K562 (cell line): ENCODE measurements around the gene DEPP1. TPM values are rescaled to one million over a fixed set of nuclear protein-coding genes. Genes with fewer than 3 reads are reported as not detected.

Experiments used
- ATAC-seq: fragments of 200-7000 bp; cut with Tn5 transposase; 3 replicates; pipeline ENCODE4 v1.9.1; 2020; ENCODE audit warnings: moderate library complexity
- BruUV-seq: library from RNA; stranded (reverse); fragments of 400-500 nt; replicated peaks from 2 replicates; lab custom pipeline; 2021; lab: Mats Ljungman, UMichigan
- CTCF ChIA-PET: fragments of 300-600 bp; formaldehyde crosslinking; extraction: SDS; loops from one replicate; lab custom pipeline; 2021; ENCODE audit warnings: low intra/inter-chr PET ratio; lab: Yijun Ruan, JAX
- POLR2A ChIA-PET: fragments of 300-600, 350-650 bp; sonication (Branson Sonifier 250); formaldehyde crosslinking; extraction: SDS; loops from one replicate; lab custom pipeline; 2021; ENCODE audit warnings: antibody characterized with exemption, inconsistent platforms; lab: Yijun Ruan, JAX
- DNase-seq, 4 experiments: peaks; one replicate each; pipeline versions ENCODE4 v3.0.0 to v3.0.0-alpha.2; 2011 to 2018; ENCODE audit warnings: low spot score in 3 of 4, mixed read lengths in 3 of 4; ENCODE audit errors: extremely low read depth in 1 of 4
- FAIRE-seq: peaks from 2 replicates; lab custom pipeline; 2011; peaks lifted over from hg19 to GRCh38; lab: Jason Lieb, UNC
- H2AFZ ChIP-seq: 2 replicates; pipeline ENCODE4 v1.6.0; 2011; ENCODE audit warnings: low read depth, low read length, control low read depth, inconsistent platforms
- H3K27ac ChIP-seq: fragments of 200-600 bp; 3 replicates; pipeline ENCODE4 v1.8.0; 2011; ENCODE audit warnings: low read depth, mild to moderate bottlenecking, control low read depth, inconsistent platforms, low read length, moderate library complexity, mixed read lengths; ENCODE audit errors: extremely low read depth
- H3K27me3 ChIP-seq, 2 experiments: fragments of 300-600 bp in 1 of 2; 2 replicates in 1 of 2; 3 replicates in 1 of 2; pipeline versions ENCODE4 v1.6.0 to v1.8.0; 2011; ENCODE audit warnings: inconsistent platforms in 2 of 2, low read length in 2 of 2, mild to moderate bottlenecking in 1 of 2, mixed read lengths in 1 of 2, moderate library complexity in 1 of 2; ENCODE audit not compliant: control insufficient read depth in 2 of 2, insufficient read depth in 2 of 2
- H3K36me3 ChIP-seq: fragments of 300-600 bp; 3 replicates; pipeline ENCODE4 v1.8.0; 2011; ENCODE audit warnings: mild to moderate bottlenecking, low read length, inconsistent platforms; ENCODE audit not compliant: control insufficient read depth, insufficient read depth
- H3K4me1 ChIP-seq, 2 experiments: fragments of 200-600 bp in 1 of 2; replicated peaks in 1 of 2; 2 replicates in 1 of 2; 3 replicates in 1 of 2; pipeline versions ENCODE4 v1.5.1 to v1.8.0; 2011; ENCODE audit warnings: inconsistent platforms in 2 of 2, low read length in 2 of 2, mild to moderate bottlenecking in 1 of 2, mixed read lengths in 1 of 2, moderate library complexity in 1 of 2; ENCODE audit not compliant: control insufficient read depth in 2 of 2, insufficient read depth in 2 of 2
- H3K4me2 ChIP-seq: 2 replicates; pipeline ENCODE4 v1.6.1; 2011; ENCODE audit warnings: low read length, control low read depth, inconsistent platforms, mixed read lengths; ENCODE audit not compliant: insufficient read depth
- H3K4me3 ChIP-seq: fragments of 200-600 bp; sonication (generic), shearing (Covaris generic); 2 replicates; pipeline ENCODE4 v1.5.1; 2016; ENCODE audit warnings: control low read depth, inconsistent platforms
- H3K79me2 ChIP-seq: fragments of 200-600 bp; 3 replicates; pipeline ENCODE4 v1.8.0; 2011; ENCODE audit warnings: low read length, inconsistent platforms; ENCODE audit not compliant: control insufficient read depth, insufficient read depth
- H3K9ac ChIP-seq, 2 experiments: 2 replicates each; pipeline versions ENCODE4 v1.6.0 to v1.6.1; 2011; ENCODE audit warnings: low read depth in 2 of 2, low read length in 2 of 2, control low read depth in 1 of 2, inconsistent platforms in 1 of 2, mild to moderate bottlenecking in 1 of 2, mixed read lengths in 1 of 2; ENCODE audit not compliant: insufficient read depth in 1 of 2
- H3K9me1 ChIP-seq: one replicate; pipeline ENCODE4 v1.6.0; 2011; ENCODE audit warnings: inconsistent platforms, mild to moderate bottlenecking, low read length, moderate library complexity; ENCODE audit not compliant: control insufficient read depth, insufficient read depth
- H3K9me3 ChIP-seq: replicated peaks from 2 replicates; pipeline ENCODE4 v1.5.1; 2011; ENCODE audit warnings: low read depth, low read length, inconsistent platforms; ENCODE audit not compliant: control insufficient read depth, insufficient read depth
- H4K20me1 ChIP-seq: replicated peaks from 2 replicates; pipeline ENCODE4 v1.6.1; 2011; ENCODE audit warnings: low read length, inconsistent platforms, mixed read lengths; ENCODE audit not compliant: control insufficient read depth, insufficient read depth
- ARNT ChIP-seq, 2 experiments: fragments of 450-650 bp; IDR thresholded peaks; 2 replicates each; pipeline ENCODE4 v1.6.1; 2016; ENCODE audit warnings: mild to moderate bottlenecking in 1 of 2
- KAT8 ChIP-seq: fragments of 450-650 bp; IDR thresholded peaks from 2 replicates; pipeline ENCODE4 v1.6.1; 2016; ENCODE audit warnings: low read depth, mild to moderate bottlenecking
- MAFF ChIP-seq: IDR thresholded peaks from 2 replicates; pipeline ENCODE4 v1.6.1; 2012; ENCODE audit warnings: low read length, improper control_type of control experiment
- TARDBP ChIP-seq: fragments of 450-650 bp; IDR thresholded peaks from 2 replicates; pipeline ENCODE4 v1.6.1; 2016
- U2AF2 ChIP-seq: fragments of 200-400 bp; formaldehyde crosslinking; optimal IDR thresholded peaks from 2 replicates; pipeline ENCODE3; 2017; ENCODE audit warnings: low read depth, mild to moderate bottlenecking, low read length
- ZBTB7A ChIP-seq: IDR thresholded peaks from 2 replicates; pipeline ENCODE4 v1.6.1; 2011; ENCODE audit warnings: low read depth, mild to moderate bottlenecking, low read length, moderate library complexity, borderline replicate concordance; ENCODE audit not compliant: control insufficient read depth
- WGBS: fragments of 100-300 bp; shearing (Covaris generic); methylation state at CpG from one replicate; pipeline ENCODE4 v1.1.6; 2016; ENCODE audit warnings: low coverage, mixed read lengths; ENCODE audit not compliant: insufficient coverage; ENCODE audit errors: missing lambda C conversion rate; 5-methylcytosine and 5-hydroxymethylcytosine counted together
- in situ Hi-C: fragments of 300-500 bp; cut with MboI; formaldehyde crosslinking; loops from 4 replicates; pipeline ENCODE4 v1.15.0; 2018; ENCODE audit warnings: inconsistent platforms, mixed read lengths
- intact Hi-C: fragments of 100-400 bp; cut with micrococcal nuclease; formaldehyde crosslinking; loops from 2 replicates; pipeline ENCODE4 v1.14.2; 2022
- polyA plus RNA-seq, 8 experiments: library from polyadenylated mRNA; depleted of rRNA in 4 of 8; stranded (reverse) in 5 of 8; unstranded in 3 of 8; fragments of >200 nt; fragmentation: Nextera tagmentation in 2 of 8; fragmentation: Illumina TruSeq in 1 of 8; extraction: Ambion mirVana in 2 of 8; extraction: Trizol in 1 of 8; gene quantifications; 2 replicates each; pipeline versions ENCODE4 v1.2.1 to v1.2.3, GENCODE V29; 2011 to 2014; ENCODE audit warnings: inconsistent platforms in 1 of 8, missing spikeins in 1 of 8
- total RNA-seq, 7 experiments: library from RNA; depleted of rRNA in 6 of 7; stranded (reverse); fragments of >200 nt in 6 of 7; fragmentation: Illumina TruSeq in 2 of 7; extraction: Trizol in 2 of 7; gene quantifications; 2 replicates each; pipeline versions ENCODE4 v1.2.1 to v1.2.3, GENCODE V29; 2011 to 2021; ENCODE audit warnings: low replicate concordance in 1 of 7
- TF ChIP-seq, protein P1 (sequence below): sonication (generic); formaldehyde crosslinking; IDR thresholded peaks from 2 replicates; pipeline ENCODE4 v1.8.1; 2022; ENCODE audit warnings: missing genetic modification reagents
- TF ChIP-seq, protein P2 (sequence below): IDR thresholded peaks from 3 replicates; pipeline ENCODE4 v1.6.1; 2011; ENCODE audit warnings: borderline replicate concordance, mild to moderate bottlenecking; ENCODE audit not compliant: insufficient read length, insufficient read depth

DEPP1 gene
- total and polyA plus RNA-seq, 9 of the 15 experiments (the other 6 are each of a cell fraction or from before 2014, with no cell fraction given): 0.04 to 0.54 (median 0.20) TPM; not detected in 1

DNA sequence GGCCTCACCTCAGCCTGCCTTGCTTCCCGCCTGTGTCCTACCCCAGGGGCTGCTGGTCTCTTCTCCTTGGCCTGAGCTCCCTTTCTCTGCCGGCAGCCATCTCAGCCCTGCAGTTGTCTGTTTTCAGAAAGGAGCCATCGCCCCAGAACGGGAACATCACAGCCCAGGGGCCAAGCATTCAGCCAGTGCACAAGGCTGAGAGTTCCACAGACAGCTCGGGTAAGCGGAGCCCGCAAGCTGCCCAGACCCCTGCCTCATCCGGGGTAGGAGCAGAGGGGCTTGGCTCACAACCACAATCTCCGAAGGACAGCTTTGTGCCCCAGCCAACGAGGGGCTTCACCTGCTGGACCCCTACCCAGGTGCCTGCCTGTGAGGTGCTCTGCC is 5.3 kb upstream of the DEPP1 start:
- no peak overlapping the region for H3K4me2 ChIP-seq
- POLR2A ChIA-PET: interaction anchor here (1.0 kb wide), 1 partner anchor 9 kb away, joined by 3 read pairs; no protein-coding TSS in a partner anchor
- intact Hi-C loops (no loop called here), in situ Hi-C loops (no loop called here)
- no peaks in the 10 kb centered on the region for H3K36me3 ChIP-seq
- no peak overlapping the region for H3K27ac ChIP-seq
- no peaks in the 10 kb centered on the region for H3K9me1 ChIP-seq
- 0 out of 2 replicates have a peak, but pooled peaks cover under 1% of the 10 kb centered on the region for H4K20me1 ChIP-seq
- ATAC-seq: no peak
- no peak for DNase-seq
- peaks cover 30 to 37% of the 10 kb centered on the region in 2 experiments for H3K4me1 ChIP-seq
- no peak overlapping the region for H3K4me3 ChIP-seq
- peaks cover 10 to 25% of the 10 kb centered on the region in 2 experiments for H3K27me3 ChIP-seq
- 28% methylated on average over 9 of the region's 10 CpGs for WGBS
- CTCF ChIA-PET: no interaction called here
- no peak for TF ChIP-seq ARNT (IDR thresholded peaks at IDR 0.05)
- TF ChIP-seq, all 486 proteins: peak for 0
- no TSS peak for BruUV-seq
- peak overlapping the region in 1 of 2 experiments; percentile 23; a peak in 1 of 4 replicates for H3K9ac ChIP-seq
- no peaks in the 10 kb centered on the region for H3K79me2 ChIP-seq
- no peak overlapping the region for H2AFZ ChIP-seq
- H3K9me3 ChIP-seq: no peaks in the 10 kb centered on the region
- FAIRE-seq: no peak

DNA sequence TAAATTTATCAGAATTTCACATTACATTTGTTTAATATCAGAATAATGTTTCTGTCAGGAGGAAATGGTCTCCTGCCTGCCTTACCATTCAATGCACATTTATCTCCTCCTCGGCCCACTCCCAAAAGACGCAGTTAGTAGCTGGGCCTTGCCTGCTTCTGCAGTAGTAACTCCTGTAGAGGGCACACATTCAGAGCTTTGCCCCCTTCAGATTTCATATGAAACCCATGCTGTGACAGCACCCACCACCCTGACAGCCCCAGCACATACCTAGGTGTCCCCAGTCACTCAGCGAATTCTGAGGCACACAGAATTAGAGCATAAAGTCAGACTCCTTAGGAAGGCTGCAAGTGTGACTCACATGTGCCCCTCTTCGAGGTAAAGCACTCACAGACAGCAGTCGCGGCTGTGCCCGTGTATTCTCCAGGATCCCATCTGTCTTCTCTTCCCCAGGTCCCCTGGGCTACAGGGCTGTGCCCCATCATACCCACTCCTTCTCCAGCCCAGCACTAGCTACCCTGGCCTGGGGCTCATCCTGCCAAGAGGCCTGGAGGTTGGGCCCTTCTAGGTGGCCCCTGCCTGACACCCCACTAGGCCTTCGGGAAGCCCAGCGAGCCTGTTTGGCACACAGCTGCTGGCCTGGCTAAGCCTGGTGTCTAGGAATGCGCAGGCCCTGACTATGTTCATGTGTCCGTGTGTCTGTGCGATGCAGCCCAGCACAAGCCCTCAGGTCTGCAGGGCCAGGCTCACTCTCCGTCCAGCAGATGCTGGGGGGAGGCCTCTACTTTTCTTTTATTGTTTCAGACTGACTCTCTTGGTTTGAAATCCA is 4.7 kb upstream of the DEPP1 start:
- Histone ChIP-seq H3K4me1 (peaks cover 36 to 42% of the 10 kb centered on the region in 2 experiments), H3K36me3 (no peaks in the 10 kb centered on the region), H3K79me2 (no peaks in the 10 kb centered on the region), H3K4me3 (no peak overlapping the region), H3K9me3 (no peaks in the 10 kb centered on the region), H2AFZ (no peak overlapping the region)
- BruUV-seq: no TSS peak
- DNase-seq: no peak
- CTCF ChIA-PET: no interaction called here
- in situ Hi-C loops: no loop called here
- TF ChIP-seq KAT8: no peak
- TF ChIP-seq, protein P1, sequence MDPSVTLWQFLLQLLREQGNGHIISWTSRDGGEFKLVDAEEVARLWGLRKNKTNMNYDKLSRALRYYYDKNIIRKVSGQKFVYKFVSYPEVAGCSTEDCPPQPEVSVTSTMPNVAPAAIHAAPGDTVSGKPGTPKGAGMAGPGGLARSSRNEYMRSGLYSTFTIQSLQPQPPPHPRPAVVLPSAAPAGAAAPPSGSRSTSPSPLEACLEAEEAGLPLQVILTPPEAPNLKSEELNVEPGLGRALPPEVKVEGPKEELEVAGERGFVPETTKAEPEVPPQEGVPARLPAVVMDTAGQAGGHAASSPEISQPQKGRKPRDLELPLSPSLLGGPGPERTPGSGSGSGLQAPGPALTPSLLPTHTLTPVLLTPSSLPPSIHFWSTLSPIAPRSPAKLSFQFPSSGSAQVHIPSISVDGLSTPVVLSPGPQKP: no peak
- TF ChIP-seq TARDBP: no peak
- no peak for TF ChIP-seq ZBTB7A
- TF ChIP-seq U2AF2: no peak
- TF ChIP-seq, protein P2, sequence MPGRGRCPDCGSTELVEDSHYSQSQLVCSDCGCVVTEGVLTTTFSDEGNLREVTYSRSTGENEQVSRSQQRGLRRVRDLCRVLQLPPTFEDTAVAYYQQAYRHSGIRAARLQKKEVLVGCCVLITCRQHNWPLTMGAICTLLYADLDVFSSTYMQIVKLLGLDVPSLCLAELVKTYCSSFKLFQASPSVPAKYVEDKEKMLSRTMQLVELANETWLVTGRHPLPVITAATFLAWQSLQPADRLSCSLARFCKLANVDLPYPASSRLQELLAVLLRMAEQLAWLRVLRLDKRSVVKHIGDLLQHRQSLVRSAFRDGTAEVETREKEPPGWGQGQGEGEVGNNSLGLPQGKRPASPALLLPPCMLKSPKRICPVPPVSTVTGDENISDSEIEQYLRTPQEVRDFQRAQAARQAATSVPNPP: no peak
- no peak for TF ChIP-seq MAFF
- TF ChIP-seq, all 486 proteins: peak for 0
- Histone ChIP-seq H3K4me2 (no peak overlapping the region), H4K20me1 (no peaks in the 10 kb centered on the region), H3K9me1 (no peaks in the 10 kb centered on the region), H3K9ac (peak overlapping the region in 1 of 2 experiments; percentile 11; a peak in 1 of 4 replicates), H3K27ac (no peak overlapping the region), H3K27me3 (peaks cover 4 to 19% of the 10 kb centered on the region in 2 experiments)
- POLR2A ChIA-PET: interaction anchor here (1.0 kb wide), 1 partner anchor 10 kb away, joined by 3 read pairs; no protein-coding TSS in a partner anchor
- 39% methylated on average over 13 of the region's 13 CpGs for WGBS
- ATAC-seq: no peak
- FAIRE-seq: no peak
- intact Hi-C loops: no loop called here
